Astrocyte (in vitro differentiated cells and primary cell): ENCODE results near the gene TEKT3. TPM values are rescaled to one million over a fixed set of nuclear protein-coding genes. Genes with fewer than 3 reads are reported as not detected.

ENCODE experiments used
- DNase-seq: peaks from one replicate; pipeline ENCODE4 v3.0.0-alpha.2; 2010; ENCODE audit warnings: low read depth
- FAIRE-seq: peaks from 2 replicates; lab custom pipeline; 2011; peaks lifted over from hg19 to GRCh38; lab: Jason Lieb, UNC
- H2AFZ ChIP-seq: 2 replicates; pipeline ENCODE4 v1.6.0; 2012; ENCODE audit warnings: low read depth, low read length, inconsistent platforms
- H3K27ac ChIP-seq: 2 replicates; pipeline ENCODE4 v1.5.1; 2011; ENCODE audit warnings: low read depth, low read length, inconsistent platforms
- H3K27me3 ChIP-seq: 2 replicates; pipeline ENCODE4 v1.6.0; 2011; ENCODE audit warnings: low read length, inconsistent platforms; ENCODE audit not compliant: insufficient read depth
- H3K36me3 ChIP-seq: 2 replicates; pipeline ENCODE4 v1.5.1; 2011; ENCODE audit warnings: low read length, inconsistent platforms; ENCODE audit not compliant: insufficient read depth
- H3K4me1 ChIP-seq: 2 replicates; pipeline ENCODE4 v1.5.1; 2011; ENCODE audit warnings: low read length, inconsistent platforms; ENCODE audit not compliant: insufficient read depth
- H3K4me2 ChIP-seq: 2 replicates; pipeline ENCODE4 v1.6.0; 2012; ENCODE audit warnings: low read length, inconsistent platforms
- H3K4me3 ChIP-seq: 2 replicates; pipeline ENCODE4 v1.5.1; 2011; ENCODE audit warnings: low read depth, mild to moderate bottlenecking, low read length, inconsistent platforms; ENCODE audit not compliant: insufficient read depth
- H3K79me2 ChIP-seq: 2 replicates; pipeline ENCODE4 v1.6.0; 2012; ENCODE audit warnings: mild to moderate bottlenecking, low read length, inconsistent platforms; ENCODE audit not compliant: insufficient read depth
- H3K9ac ChIP-seq: 2 replicates; pipeline ENCODE4 v1.6.0; 2012; ENCODE audit warnings: mild to moderate bottlenecking, low read length, inconsistent platforms
- H3K9me3 ChIP-seq: 2 replicates; pipeline ENCODE4 v1.5.1; 2012; ENCODE audit warnings: low read depth, mild to moderate bottlenecking, low read length, inconsistent platforms; ENCODE audit not compliant: insufficient read depth
- H4K20me1 ChIP-seq: 2 replicates; pipeline ENCODE4 v1.6.0; 2012; ENCODE audit warnings: low read length, inconsistent platforms; ENCODE audit not compliant: insufficient read depth
- H3K27ac Mint-ChIP-seq: one replicate; pipeline ENCODE4 v1.8.0; 2021; ENCODE audit warnings: mild to moderate bottlenecking, mixed read lengths; ENCODE audit not compliant: unreplicated experiment
- H3K27me3 Mint-ChIP-seq: one replicate; pipeline ENCODE4 v1.8.0; 2021; ENCODE audit warnings: low read depth, mixed read lengths; ENCODE audit not compliant: unreplicated experiment
- H3K36me3 Mint-ChIP-seq: one replicate; pipeline ENCODE4 v1.8.0; 2021; ENCODE audit warnings: low read depth, mixed read lengths; ENCODE audit not compliant: unreplicated experiment
- H3K4me1 Mint-ChIP-seq: one replicate; pipeline ENCODE4 v1.8.0; 2021; ENCODE audit warnings: low read depth, mixed read lengths; ENCODE audit not compliant: unreplicated experiment
- H3K4me3 Mint-ChIP-seq: one replicate; pipeline ENCODE4 v1.8.0; 2021; ENCODE audit warnings: mild to moderate bottlenecking, moderate library complexity, mixed read lengths; ENCODE audit not compliant: unreplicated experiment
- H3K9me3 Mint-ChIP-seq: one replicate; pipeline ENCODE4 v1.8.0; 2021; ENCODE audit warnings: mild to moderate bottlenecking, mixed read lengths; ENCODE audit not compliant: unreplicated experiment
- CTCF ChIP-seq: IDR thresholded peaks from 2 replicates; pipeline ENCODE4 v1.5.1; 2011; ENCODE audit warnings: low read depth, mild to moderate bottlenecking, inconsistent platforms, low read length, moderate library complexity; ENCODE audit not compliant: insufficient read depth
- EZH2 ChIP-seq: IDR thresholded peaks from 2 replicates; pipeline ENCODE4 v1.6.1; 2012; ENCODE audit warnings: mild to moderate bottlenecking, low read length, inconsistent platforms; ENCODE audit not compliant: insufficient read depth
- total RNA-seq: library from RNA; stranded (reverse); gene quantifications from 2 replicates; pipeline ENCODE4 v1.2.1, GENCODE V29; 2021

Gene TEKT3
- total RNA-seq, 1 donor from 2014 or later = not detected

- peaks cover 11% of the 10 kb centered on the region for H3K27me3 Mint-ChIP-seq
- peak overlapping the region; percentile 36 for H3K27ac Mint-ChIP-seq
These were observed 431 bp downstream of the TEKT3 start for GRCh38 chr17:15340966-15341365.

GRCh38 chr17:15335446-15335845, 6.0 kb downstream of the TEKT3 start:
- peaks cover 2% of the 10 kb centered on the region for H3K27me3 ChIP-seq
- Mint-ChIP-seq H3K4me1 (no peaks in the 10 kb centered on the region), H3K27me3 (no peaks in the 10 kb centered on the region), H3K4me3 (no peak overlapping the region), H3K36me3 (no peaks in the 10 kb centered on the region), H3K9me3 (no peaks in the 10 kb centered on the region), H3K27ac (no peak overlapping the region)
- no peaks in the 10 kb centered on the region for H3K36me3 ChIP-seq
- no peak overlapping the region for H3K9ac ChIP-seq
- peaks cover 3% of the 10 kb centered on the region for H3K9me3 ChIP-seq
- no peak overlapping the region for H2AFZ ChIP-seq
- no peaks in the 10 kb centered on the region for H3K4me1 ChIP-seq
- H3K27ac ChIP-seq = no peak overlapping the region
- H3K4me2 ChIP-seq = no peak overlapping the region
- TF ChIP-seq EZH2 (no peak), CTCF (no peak)
- H4K20me1 ChIP-seq = no peaks in the 10 kb centered on the region
- H3K79me2 ChIP-seq = no peaks in the 10 kb centered on the region
- DNase-seq = no peak
- H3K4me3 ChIP-seq = no peak overlapping the region
- no peak for FAIRE-seq

More at GRCh38 chr17:15340966-15341365, 431 bp downstream of the TEKT3 start:
- Histone ChIP-seq H3K27ac (no peak overlapping the region), H3K4me2 (peak overlapping the region; percentile 95), H2AFZ (peak overlapping the region; percentile 97), H3K4me3 (peak overlapping the region; percentile 67), H3K79me2 (no peaks in the 10 kb centered on the region), H4K20me1 (no peaks in the 10 kb centered on the region), H3K9me3 (no peaks in the 10 kb centered on the region), H3K27me3 (peaks cover 9% of the 10 kb centered on the region), H3K4me1 (peaks cover 8% of the 10 kb centered on the region), H3K9ac (peak overlapping the region; percentile 57), H3K36me3 (no peaks in the 10 kb centered on the region)
- H3K9me3 Mint-ChIP-seq = no peaks in the 10 kb centered on the region
- DNase-seq = no peak
- no peak for TF ChIP-seq EZH2
- no peak for TF ChIP-seq CTCF
- peaks cover 13% of the 10 kb centered on the region for H3K4me1 Mint-ChIP-seq
- H3K36me3 Mint-ChIP-seq = no peaks in the 10 kb centered on the region
- H3K4me3 Mint-ChIP-seq = peak overlapping the region; percentile 86
- FAIRE-seq = no peak

- TF ChIP-seq EZH2 = no peak
- Histone ChIP-seq H3K27ac (no peak overlapping the region), H3K4me3 (no peak overlapping the region), H2AFZ (no peak overlapping the region), H3K4me1 (no peaks in the 10 kb centered on the region), H3K9ac (no peak overlapping the region), H3K4me2 (no peak overlapping the region), H3K9me3 (peaks cover 3% of the 10 kb centered on the region), H4K20me1 (no peaks in the 10 kb centered on the region), H3K79me2 (no peaks in the 10 kb centered on the region), H3K27me3 (no peaks in the 10 kb centered on the region), H3K36me3 (no peaks in the 10 kb centered on the region)
- DNase-seq = no peak
- H3K27ac Mint-ChIP-seq = no peak overlapping the region
- H3K9me3 Mint-ChIP-seq = no peaks in the 10 kb centered on the region
- H3K27me3 Mint-ChIP-seq = no peaks in the 10 kb centered on the region
- H3K4me3 Mint-ChIP-seq = no peak overlapping the region
- no peaks in the 10 kb centered on the region for H3K36me3 Mint-ChIP-seq
- no peaks in the 10 kb centered on the region for H3K4me1 Mint-ChIP-seq
- no peak for FAIRE-seq
These were observed 7.1 kb downstream of the TEKT3 start for GRCh38 chr17:15334266-15334665.
